Fibroblast of mammary gland (primary cell): ENCODE data around the gene DENND6B.

Experiments used
- DNase-seq: peaks from one replicate; pipeline ENCODE4 v3.0.0-alpha.2; 2010; ENCODE audit warnings: low read depth
- H3K4me3 ChIP-seq: 2 replicates; pipeline ENCODE4 v1.5.1; 2011; ENCODE audit warnings: low read depth, mild to moderate bottlenecking, low read length, moderate library complexity; ENCODE audit not compliant: control insufficient read depth
- CTCF ChIP-seq: conservative IDR thresholded peaks from 2 replicates; pipeline ENCODE4 v1.5.1; 2011; ENCODE audit warnings: low read depth, low read length, inconsistent platforms; ENCODE audit not compliant: control insufficient read depth, insufficient read depth

The DENND6B gene

DNA sequence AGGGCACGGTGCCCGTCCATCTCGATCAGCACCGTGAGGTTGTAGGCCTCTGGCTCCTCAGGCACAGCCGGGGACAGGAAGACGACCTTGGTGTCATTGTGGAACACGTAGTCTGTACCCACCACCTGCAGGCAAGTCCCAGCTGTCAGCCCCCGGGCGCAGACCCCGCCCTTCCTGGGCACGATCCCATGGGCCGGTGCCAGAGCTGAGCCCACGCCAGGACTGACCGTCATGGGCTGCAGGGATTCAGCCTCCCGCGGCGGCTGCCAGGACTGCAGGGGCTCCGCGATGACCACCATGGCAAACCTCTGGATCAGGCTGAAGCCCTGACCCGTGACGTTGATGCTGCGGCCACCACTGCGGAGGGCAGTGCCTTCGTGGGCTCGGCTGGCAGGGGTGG is 44.9 kb downstream of the DENND6B start:
- DNase-seq: no peak
- H3K4me3 ChIP-seq: no peak overlapping the region
- no peak for TF ChIP-seq CTCF

DNA sequence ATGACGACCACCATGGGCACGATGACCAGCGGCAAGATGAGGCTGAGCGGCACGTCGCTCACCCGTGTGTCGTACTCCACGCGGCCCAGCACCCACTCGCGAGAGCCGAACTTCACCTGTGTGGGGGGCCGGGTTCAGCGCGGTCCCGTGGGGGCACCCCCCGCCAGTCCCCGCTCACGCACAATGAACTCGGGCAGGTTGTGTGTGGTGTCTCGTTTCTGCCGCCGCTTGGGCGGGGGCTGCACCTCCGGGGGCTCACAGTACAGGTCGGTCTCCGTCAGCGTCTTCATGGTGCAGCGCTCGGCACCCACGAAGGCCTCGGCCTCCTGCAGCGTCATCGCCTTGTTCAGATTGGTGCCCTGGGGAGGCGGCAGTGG is 45.4 kb downstream of the DENND6B start:
- H3K4me3 ChIP-seq: no peak overlapping the region
- no peak for TF ChIP-seq CTCF
- no peak for DNase-seq

GRCh38 chr22:50280708-50281383 is 46.0 kb downstream of the DENND6B start:
- no peak overlapping the region for H3K4me3 ChIP-seq
- no peak for TF ChIP-seq CTCF
- DNase-seq: no peak

- TF ChIP-seq CTCF: no peak
- H3K4me3 ChIP-seq: no peak overlapping the region
- DNase-seq: no peak
Observed at GRCh38 chr22:50280022-50280707, 46.6 kb downstream of the DENND6B start.

DNA sequence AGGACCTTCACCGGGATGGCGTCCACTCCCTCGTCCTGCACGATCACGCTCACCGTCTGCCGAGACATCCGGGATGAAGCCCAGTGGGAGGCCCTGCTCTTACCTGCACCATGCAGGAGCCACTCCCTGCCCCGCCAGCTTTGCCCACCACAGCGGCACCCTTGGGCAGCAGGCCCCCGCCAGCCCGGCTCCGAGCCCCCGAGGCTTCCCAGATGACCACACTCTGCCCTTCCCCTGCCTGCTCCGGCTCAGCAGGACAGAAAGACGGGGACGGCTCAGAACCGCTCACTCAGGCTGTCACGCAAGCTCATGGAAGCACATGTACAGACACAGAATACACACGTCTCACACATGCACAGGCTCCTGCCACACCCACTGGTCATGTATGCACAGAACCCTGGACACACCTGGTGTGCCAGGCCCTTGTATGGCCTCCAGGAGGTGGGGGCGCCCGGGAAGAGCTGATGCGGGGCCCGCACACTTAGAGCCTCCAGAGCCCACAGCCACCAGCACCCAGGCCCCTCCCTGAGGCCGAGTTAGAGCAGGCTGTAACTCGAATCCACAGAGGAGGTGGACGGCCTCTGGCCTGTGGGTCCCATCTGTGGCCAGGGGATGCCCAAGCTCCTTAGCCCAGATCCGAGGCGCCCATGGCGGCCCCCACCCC is 47.7 kb downstream of the DENND6B start:
- DNase-seq: no peak
- H3K4me3 ChIP-seq: no peak overlapping the region
- no peak for TF ChIP-seq CTCF

GRCh38 chr22:50278461-50278860 is 48.4 kb downstream of the DENND6B start:
- no peak for TF ChIP-seq CTCF
- no peak overlapping the region for H3K4me3 ChIP-seq
- no peak for DNase-seq
